Activated T-cell treated with anti-CD3 and anti-CD28 coated beads, Interleukin-2, amount 50 U/mL, for 72 hours (primary cell): Measurements from ENCODE around the gene ZNF462. TPM values are rescaled to one million over a fixed set of nuclear protein-coding genes. Genes with fewer than 3 reads are reported as not detected.

ENCODE experiments used
- ATAC-seq, 2 donors: fragments of 150-1000 bp; cut with Tn5 transposase; replicated peaks in 1 of 2; 2 replicates each; pipeline ENCODE4 v1.10.0; 2021; ENCODE audit warnings: moderate library complexity in 2 of 2, mild to moderate bottlenecking in 1 of 2
- DNase-seq, 2 donors: peaks; one replicate each; pipeline ENCODE4 v3.0.0; 2021 to 2022; ENCODE audit warnings: mixed read lengths in 1 of 2
- H3K27ac Mint-ChIP-seq: one replicate; pipeline ENCODE4 v1.8.0; 2022; ENCODE audit warnings: mild to moderate bottlenecking, moderate library complexity, mixed read lengths
- H3K27me3 Mint-ChIP-seq: one replicate; pipeline ENCODE4 v1.8.0; 2022; ENCODE audit warnings: low read depth, mixed read lengths
- H3K36me3 Mint-ChIP-seq, 2 donors: one replicate each; pipeline ENCODE4 v1.8.0; 2022; ENCODE audit warnings: mixed read lengths in 2 of 2, mild to moderate bottlenecking in 1 of 2; ENCODE audit not compliant: insufficient read depth in 2 of 2
- H3K4me1 Mint-ChIP-seq: one replicate; pipeline ENCODE4 v1.8.0; 2022; ENCODE audit warnings: low read depth, mixed read lengths
- H3K4me3 Mint-ChIP-seq, 2 donors: one replicate each; pipeline ENCODE4 v1.8.0; 2022; ENCODE audit warnings: mild to moderate bottlenecking in 2 of 2, mixed read lengths in 2 of 2, moderate library complexity in 2 of 2
- H3K9me3 Mint-ChIP-seq, 2 donors: one replicate each; pipeline ENCODE4 v1.8.0; 2022; ENCODE audit warnings: mixed read lengths in 2 of 2
- total RNA-seq, 2 donors: library from RNA; stranded (reverse); gene quantifications; one replicate each; pipeline ENCODE4 v1.2.3, GENCODE V29; 2022

ZNF462 gene
- total RNA-seq, 2 donors from 2014 or later, result 0.36 to 0.76 TPM

GRCh38 chr9:107034831-107035230 is 171.9 kb downstream of the ZNF462 start:
- Mint-ChIP-seq H3K4me3 (no peak overlapping the region), H3K4me1 (peaks cover 11% of the 10 kb centered on the region), H3K27ac (no peak overlapping the region), H3K36me3 (peaks cover 0 to 4% of the 10 kb centered on the region in 2 donors), H3K9me3 (peaks cover 3 to 5% of the 10 kb centered on the region in 2 donors), H3K27me3 (peaks cover 44% of the 10 kb centered on the region)
- ATAC-seq (peak in 1 of 2 donors; percentile 70), DNase-seq (no peak)

GRCh38 chr9:107036367-107036766 is 173.4 kb downstream of the ZNF462 start:
- H3K4me3 Mint-ChIP-seq, result no peak overlapping the region
- H3K9me3 Mint-ChIP-seq, result peaks cover 3 to 5% of the 10 kb centered on the region in 2 donors
- H3K27ac Mint-ChIP-seq, result no peak overlapping the region
- peaks cover 11% of the 10 kb centered on the region for H3K4me1 Mint-ChIP-seq
- ATAC-seq (no peak), DNase-seq (no peak)
- H3K36me3 Mint-ChIP-seq, result peaks cover 0 to 4% of the 10 kb centered on the region in 2 donors
- peaks cover 57% of the 10 kb centered on the region for H3K27me3 Mint-ChIP-seq

- no peak for DNase-seq
- Mint-ChIP-seq H3K9me3 (no peaks in the 10 kb centered on the region), H3K27me3 (peaks cover 51% of the 10 kb centered on the region), H3K36me3 (no peaks in the 10 kb centered on the region), H3K4me1 (peaks cover 7% of the 10 kb centered on the region), H3K27ac (no peak overlapping the region), H3K4me3 (no peak overlapping the region)
- no peak for ATAC-seq
Measured at GRCh38 chr9:107039542-107039941, 176.6 kb downstream of the ZNF462 start.

GRCh38 chr9:107042606-107043005 is 179.6 kb downstream of the ZNF462 start:
- Mint-ChIP-seq H3K4me3 (no peak overlapping the region), H3K27ac (no peak overlapping the region), H3K4me1 (no peaks in the 10 kb centered on the region), H3K36me3 (no peaks in the 10 kb centered on the region), H3K27me3 (peaks cover 40% of the 10 kb centered on the region), H3K9me3 (no peaks in the 10 kb centered on the region)
- no peak for DNase-seq
- ATAC-seq, result no peak

- H3K9me3 Mint-ChIP-seq, result no peaks in the 10 kb centered on the region
- no peak overlapping the region for H3K4me3 Mint-ChIP-seq
- H3K4me1 Mint-ChIP-seq, result no peaks in the 10 kb centered on the region
- no peak overlapping the region for H3K27ac Mint-ChIP-seq
- H3K27me3 Mint-ChIP-seq, result peaks cover 33% of the 10 kb centered on the region
- DNase-seq, result no peak
- ATAC-seq, result no peak
- H3K36me3 Mint-ChIP-seq, result no peaks in the 10 kb centered on the region
Measured at GRCh38 chr9:107043886-107044285, 180.9 kb downstream of the ZNF462 start.

GRCh38 chr9:107044872-107045271 is 181.9 kb downstream of the ZNF462 start:
- ATAC-seq (no peak), DNase-seq (peak; percentile 5)

GRCh38 chr9:107046692-107047091 is 183.7 kb downstream of the ZNF462 start:
- H3K4me3 Mint-ChIP-seq, result no peak overlapping the region
- H3K27ac Mint-ChIP-seq, result no peak overlapping the region
- H3K36me3 Mint-ChIP-seq, result no peaks in the 10 kb centered on the region
- ATAC-seq, result no peak
- peaks cover 8% of the 10 kb centered on the region for H3K27me3 Mint-ChIP-seq
- H3K4me1 Mint-ChIP-seq, result no peaks in the 10 kb centered on the region
- no peaks in the 10 kb centered on the region for H3K9me3 Mint-ChIP-seq
- DNase-seq, result no peak

More at GRCh38 chr9:107044872-107045271, 181.9 kb downstream of the ZNF462 start:
- no peaks in the 10 kb centered on the region for H3K36me3 Mint-ChIP-seq
- H3K4me1 Mint-ChIP-seq, result no peaks in the 10 kb centered on the region
- H3K9me3 Mint-ChIP-seq, result no peaks in the 10 kb centered on the region
- H3K4me3 Mint-ChIP-seq, result no peak overlapping the region
- H3K27me3 Mint-ChIP-seq, result peaks cover 24% of the 10 kb centered on the region
- no peak overlapping the region for H3K27ac Mint-ChIP-seq

GRCh38 chr9:107049046-107049802 is 186.3 kb downstream of the ZNF462 start:
- Mint-ChIP-seq H3K4me1 (no peaks in the 10 kb centered on the region), H3K9me3 (no peaks in the 10 kb centered on the region), H3K36me3 (no peaks in the 10 kb centered on the region), H3K27ac (no peak overlapping the region), H3K4me3 (no peak overlapping the region), H3K27me3 (no peaks in the 10 kb centered on the region)
- ATAC-seq (no peak), DNase-seq (no peak)

GRCh38 chr9:107049803-107050184 is 186.8 kb downstream of the ZNF462 start:
- DNase-seq, result no peak
- Mint-ChIP-seq H3K36me3 (no peaks in the 10 kb centered on the region), H3K4me3 (no peak overlapping the region), H3K9me3 (no peaks in the 10 kb centered on the region), H3K27me3 (no peaks in the 10 kb centered on the region), H3K4me1 (no peaks in the 10 kb centered on the region), H3K27ac (no peak overlapping the region)
- no peak for ATAC-seq

GRCh38 chr9:107051392-107051791 is 188.4 kb downstream of the ZNF462 start:
- Mint-ChIP-seq H3K27me3 (no peaks in the 10 kb centered on the region), H3K4me3 (no peak overlapping the region), H3K27ac (no peak overlapping the region), H3K36me3 (no peaks in the 10 kb centered on the region), H3K4me1 (no peaks in the 10 kb centered on the region), H3K9me3 (no peaks in the 10 kb centered on the region)
- ATAC-seq, result no peak
- DNase-seq, result no peak

GRCh38 chr9:107054146-107054545 is 191.2 kb downstream of the ZNF462 start:
- DNase-seq (no peak), ATAC-seq (no peak)
- H3K9me3 Mint-ChIP-seq, result no peaks in the 10 kb centered on the region
- H3K27me3 Mint-ChIP-seq, result no peaks in the 10 kb centered on the region
- H3K27ac Mint-ChIP-seq, result no peak overlapping the region
- H3K36me3 Mint-ChIP-seq, result no peaks in the 10 kb centered on the region
- no peaks in the 10 kb centered on the region for H3K4me1 Mint-ChIP-seq
- H3K4me3 Mint-ChIP-seq, result no peak overlapping the region

GRCh38 chr9:107059220-107059619 is 196.3 kb downstream of the ZNF462 start:
- no peak for DNase-seq
- no peak overlapping the region for H3K4me3 Mint-ChIP-seq
- no peak for ATAC-seq
- H3K27me3 Mint-ChIP-seq, result no peaks in the 10 kb centered on the region
- H3K9me3 Mint-ChIP-seq, result no peaks in the 10 kb centered on the region
- no peak overlapping the region for H3K27ac Mint-ChIP-seq
- H3K36me3 Mint-ChIP-seq, result no peaks in the 10 kb centered on the region
- no peaks in the 10 kb centered on the region for H3K4me1 Mint-ChIP-seq

- Mint-ChIP-seq H3K36me3 (no peaks in the 10 kb centered on the region), H3K27me3 (no peaks in the 10 kb centered on the region), H3K9me3 (peaks cover 2 to 3% of the 10 kb centered on the region in 2 donors), H3K4me1 (no peaks in the 10 kb centered on the region), H3K4me3 (no peak overlapping the region), H3K27ac (no peak overlapping the region)
- DNase-seq (no peak), ATAC-seq (no peak)
Measured at GRCh38 chr9:107060062-107060461, 197.1 kb downstream of the ZNF462 start.
